NCI-H69 (cell line): ENCODE measurements around the gene PLXNA4.

Experiments used
- DNase-seq: peaks from one replicate; lab custom pipeline; 2025; lab: John Stamatoyannopoulos, UW

The PLXNA4 gene

GRCh38 chr7:132386201-132386681 is 190.0 kb downstream of the PLXNA4 start:
- DNase-seq = peak; percentile 91

GRCh38 chr7:132383962-132384361 is 192.3 kb downstream of the PLXNA4 start:
- no peak for DNase-seq

DNA sequence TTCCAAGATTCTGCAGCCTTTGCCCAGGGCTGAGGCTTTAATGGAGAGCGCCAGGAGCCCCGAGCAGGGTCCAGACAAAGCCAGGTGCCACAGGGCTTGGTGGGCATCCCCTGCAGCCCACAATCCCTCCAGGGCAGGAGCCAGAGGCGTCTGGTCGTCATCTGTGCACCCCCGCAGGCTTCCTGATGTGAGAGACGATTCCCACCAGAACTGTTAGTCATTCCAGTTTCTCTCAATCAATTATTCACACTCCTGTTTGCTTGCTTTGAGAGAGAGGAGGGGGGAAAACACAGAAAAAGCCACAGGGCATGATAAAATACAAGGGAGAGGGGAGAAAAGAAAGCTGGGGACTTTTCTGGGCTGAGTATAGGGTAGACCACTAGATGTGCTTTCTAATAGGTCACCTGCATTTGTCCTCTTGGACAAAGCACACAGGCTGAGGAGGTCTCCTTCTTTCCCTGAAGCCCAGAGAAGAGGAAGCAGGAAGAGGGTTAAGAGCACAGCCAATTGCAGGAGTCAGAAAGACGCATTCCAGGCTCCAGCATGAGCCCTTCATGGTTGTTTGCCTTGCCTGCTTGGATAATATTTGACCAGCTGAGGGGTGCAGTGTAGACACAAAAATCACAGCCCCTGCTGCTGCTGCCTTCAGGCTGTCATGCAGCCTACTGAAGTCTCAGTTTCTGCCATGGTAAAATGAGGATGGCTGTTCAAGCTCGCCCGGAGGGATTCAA is 194.4 kb downstream of the PLXNA4 start:
- DNase-seq = peak; percentile 88

- DNase-seq = peak; percentile 60
These were observed 196.2 kb downstream of the PLXNA4 start for GRCh38 chr7:132380059-132380458.

- DNase-seq = no peak
These were observed 197.0 kb downstream of the PLXNA4 start for GRCh38 chr7:132379292-132379691.

DNA sequence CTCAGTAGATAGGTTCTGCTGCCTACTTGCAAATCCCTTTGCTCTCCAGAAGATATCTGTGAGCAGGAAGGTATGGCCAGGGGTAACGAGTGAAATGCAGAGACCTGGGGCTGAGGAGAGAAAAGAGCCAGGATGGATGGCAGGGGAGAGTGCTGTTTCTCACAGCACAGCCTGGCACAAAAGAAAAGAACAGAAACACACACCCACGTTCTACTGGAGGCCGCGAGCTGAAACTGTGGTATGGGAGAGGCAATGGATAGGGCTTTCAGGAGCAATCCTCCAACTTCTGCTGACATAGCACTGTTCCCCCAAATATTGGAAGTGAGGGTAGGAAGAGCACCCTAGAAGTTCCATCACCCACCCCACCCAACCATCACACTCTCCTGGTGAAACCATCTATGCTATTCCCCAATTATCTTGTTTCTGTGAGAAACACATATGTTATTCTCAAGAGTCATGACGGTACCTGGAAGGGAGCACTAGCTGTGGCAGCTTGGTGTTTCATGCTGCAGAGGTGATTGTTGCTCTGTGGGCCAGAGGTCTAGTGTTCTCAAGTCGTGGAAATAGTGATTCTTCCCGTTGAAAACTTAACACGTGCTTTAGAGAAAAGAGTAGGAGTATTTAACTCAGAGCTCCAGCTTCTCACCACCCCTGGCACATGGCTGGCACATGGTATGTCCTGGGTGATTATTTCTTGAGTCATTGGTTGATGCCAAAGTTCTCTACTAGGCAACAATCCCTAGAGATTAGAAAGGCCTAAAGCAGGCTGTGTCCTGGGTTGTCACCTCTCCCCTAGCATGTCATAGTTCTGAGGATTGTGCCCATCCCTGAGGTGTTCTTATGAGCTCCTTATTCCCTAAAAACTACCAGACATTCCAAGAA is 198.3 kb downstream of the PLXNA4 start:
- DNase-seq = no peak

DNA sequence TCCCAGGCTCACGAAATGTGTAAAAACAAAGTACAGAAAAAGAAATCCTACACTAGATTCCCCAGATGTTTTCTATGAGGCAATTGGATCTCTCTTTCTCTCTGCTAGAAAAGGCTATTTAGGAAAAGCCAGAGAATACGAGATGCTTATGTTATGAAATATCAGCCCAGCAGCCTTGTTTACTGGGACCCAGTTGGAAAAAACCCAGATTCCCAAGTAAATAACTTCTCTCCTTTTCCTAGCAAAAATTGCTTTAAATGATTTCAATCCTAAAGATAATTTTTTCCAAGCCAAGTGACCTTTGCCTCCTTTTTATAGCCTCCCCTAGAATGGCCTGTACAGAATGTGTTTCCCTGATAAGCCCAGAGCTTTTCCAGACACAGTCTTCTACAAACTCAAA is 199.3 kb downstream of the PLXNA4 start:
- DNase-seq = no peak

GRCh38 chr7:132376361-132377013 is 199.8 kb downstream of the PLXNA4 start:
- DNase-seq = no peak

DNA sequence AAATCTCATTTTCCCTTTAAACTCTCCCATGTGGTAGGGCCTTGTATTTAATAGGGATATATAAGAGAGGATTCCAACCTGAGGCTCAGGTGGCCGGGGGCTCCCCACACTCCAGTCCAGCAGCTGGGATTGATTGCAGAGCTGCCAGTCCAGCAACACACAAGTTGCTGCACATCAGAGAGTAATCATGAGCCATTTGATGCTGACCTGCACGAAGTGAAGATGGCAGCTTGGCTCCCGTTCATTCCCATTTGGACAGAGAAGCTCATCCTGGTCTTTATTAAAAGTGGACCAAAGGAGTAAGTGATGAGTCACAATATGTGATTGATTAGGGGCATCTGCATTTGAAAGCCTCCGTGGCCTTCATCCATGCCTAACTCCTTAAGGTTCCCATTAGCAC is 202.4 kb downstream of the PLXNA4 start:
- no peak for DNase-seq

DNA sequence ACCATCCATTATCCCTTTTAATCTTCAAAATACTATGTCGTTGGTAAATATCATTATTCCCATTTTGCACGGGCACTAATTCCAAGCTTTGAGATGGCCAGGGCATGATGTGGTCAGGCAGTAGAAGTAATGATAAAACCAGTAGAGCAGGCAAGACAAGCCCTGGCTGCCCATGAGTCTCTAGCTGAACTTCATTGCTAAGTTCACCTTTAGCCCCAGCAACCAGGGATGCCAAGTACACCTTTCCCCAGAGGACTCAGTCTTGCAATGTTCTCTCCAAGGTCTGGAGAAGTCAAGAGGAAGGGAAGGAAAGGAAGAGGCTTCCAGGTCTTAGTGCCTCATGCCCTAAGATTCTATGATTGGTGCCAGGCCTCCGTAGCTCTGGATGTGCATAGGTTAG is 203.2 kb downstream of the PLXNA4 start:
- DNase-seq = no peak

GRCh38 chr7:132371948-132372347 is 204.3 kb downstream of the PLXNA4 start:
- no peak for DNase-seq

DNA sequence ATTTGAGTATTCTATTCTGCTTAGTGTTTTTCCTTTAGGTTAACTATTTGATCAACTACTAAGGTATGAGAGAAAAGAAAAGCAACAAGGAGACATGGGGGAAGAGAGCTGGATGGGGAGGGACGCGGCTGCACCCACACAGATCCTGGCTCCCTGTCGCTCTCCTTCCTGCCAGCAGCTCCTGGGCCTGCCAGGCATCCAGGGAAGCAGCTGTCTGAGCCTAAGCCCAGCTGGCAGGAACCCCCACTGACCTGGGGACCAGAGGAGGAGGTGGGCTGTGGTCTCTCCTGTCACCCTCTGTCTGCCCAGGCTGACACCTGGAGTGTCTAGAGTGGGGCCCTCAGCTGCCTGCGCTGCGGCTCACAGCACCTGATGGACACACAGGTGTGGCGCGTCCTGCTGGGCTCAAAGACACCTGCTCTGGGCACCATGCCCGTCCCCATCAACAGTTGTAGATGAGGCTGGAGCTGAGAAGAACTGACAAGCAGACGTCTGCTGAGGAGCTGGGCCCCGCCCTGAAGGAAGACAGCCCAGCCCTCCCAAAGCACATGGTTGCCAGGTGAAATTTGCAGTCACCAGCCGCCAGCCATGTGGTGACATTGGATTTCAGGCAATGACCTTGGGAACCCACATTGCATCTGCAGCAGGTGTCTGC is 207.9 kb downstream of the PLXNA4 start:
- DNase-seq = peak; percentile 89

GRCh38 chr7:132367795-132368194 is 208.5 kb downstream of the PLXNA4 start:
- no peak for DNase-seq

DNA sequence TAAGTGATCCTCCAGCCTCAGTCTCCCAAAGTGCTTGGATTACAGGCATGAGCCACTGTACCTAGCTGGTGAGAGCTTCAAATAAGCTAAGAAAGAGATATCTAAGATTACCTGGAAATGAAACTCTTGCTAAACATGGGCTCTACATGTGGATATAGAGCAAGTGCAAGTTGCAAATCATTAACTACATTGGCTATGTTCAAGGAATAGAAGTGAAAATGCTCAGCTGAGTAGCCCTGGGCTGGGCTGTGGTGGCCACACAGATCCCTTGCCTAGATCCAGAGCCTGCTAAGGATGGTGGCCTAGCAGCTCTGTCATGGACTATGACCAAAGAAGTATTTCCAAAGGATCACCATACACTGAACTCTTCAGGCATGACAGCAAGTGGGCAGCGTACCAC is 209.3 kb downstream of the PLXNA4 start:
- DNase-seq = no peak

GRCh38 chr7:132364226-132364625 is 212.0 kb downstream of the PLXNA4 start:
- no peak for DNase-seq

GRCh38 chr7:132362059-132362458 is 214.2 kb downstream of the PLXNA4 start:
- peak; percentile 16 for DNase-seq

DNA sequence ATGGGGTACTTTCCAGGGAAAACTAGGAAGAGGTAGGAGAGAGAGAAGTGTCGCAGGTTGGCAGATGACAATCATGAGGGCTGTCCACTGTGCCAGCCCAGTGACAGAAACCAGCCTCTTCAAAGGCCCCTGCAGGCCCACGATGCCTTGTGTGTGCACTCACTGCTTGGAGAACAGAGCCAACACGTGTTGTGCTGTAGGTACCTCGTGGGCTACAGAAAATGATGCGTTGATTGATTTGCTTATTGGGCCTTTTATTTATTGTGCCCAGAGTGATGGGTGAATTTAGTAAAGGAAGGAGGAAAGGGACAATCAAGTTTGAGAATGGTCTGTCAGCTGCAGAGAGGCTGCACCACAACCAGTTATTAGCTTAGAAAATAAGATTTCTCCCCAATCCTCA is 215.1 kb downstream of the PLXNA4 start:
- no peak for DNase-seq

- peak; percentile 52 for DNase-seq
These were observed 216.5 kb downstream of the PLXNA4 start for GRCh38 chr7:132359743-132360142.

DNA sequence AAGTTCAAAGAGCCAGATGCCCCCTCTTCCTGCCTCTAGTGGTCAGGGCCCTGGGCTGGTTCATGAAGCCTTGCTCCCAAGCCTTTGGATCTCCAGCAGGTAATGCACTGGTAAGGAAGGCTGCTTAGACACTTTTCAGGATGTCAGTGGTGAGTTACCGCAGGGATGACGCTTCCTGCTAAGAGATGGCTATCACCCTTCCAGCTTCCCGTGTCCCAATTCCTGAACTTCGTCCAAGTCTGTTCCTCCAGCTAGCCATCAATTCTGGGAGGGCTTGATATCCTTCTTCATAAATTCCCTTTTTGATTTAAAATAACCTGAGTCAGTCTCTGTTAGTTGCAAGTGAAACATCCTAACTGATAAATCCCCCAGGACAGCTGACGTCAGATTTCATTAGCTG is 221.2 kb downstream of the PLXNA4 start:
- no peak for DNase-seq

DNA sequence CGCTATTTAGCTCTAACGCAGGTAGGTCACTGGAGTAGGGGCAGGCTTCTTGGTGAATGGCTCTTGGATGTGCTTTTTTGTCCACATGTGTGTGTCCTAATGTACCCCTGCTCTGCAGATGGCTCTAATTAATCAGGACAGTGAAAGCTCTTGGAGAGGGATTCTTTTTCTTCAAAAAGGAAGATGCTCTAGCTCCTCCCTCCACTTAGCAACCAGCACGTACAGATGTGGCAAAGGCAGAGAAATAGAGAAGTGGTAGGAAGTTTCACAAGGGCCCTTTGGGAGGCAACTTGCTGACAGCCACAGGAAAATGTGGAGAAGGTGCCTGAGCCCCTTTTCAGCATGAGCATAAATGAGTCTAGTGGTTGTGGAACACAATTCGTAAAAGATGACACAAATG is 221.7 kb downstream of the PLXNA4 start:
- DNase-seq = no peak

DNA sequence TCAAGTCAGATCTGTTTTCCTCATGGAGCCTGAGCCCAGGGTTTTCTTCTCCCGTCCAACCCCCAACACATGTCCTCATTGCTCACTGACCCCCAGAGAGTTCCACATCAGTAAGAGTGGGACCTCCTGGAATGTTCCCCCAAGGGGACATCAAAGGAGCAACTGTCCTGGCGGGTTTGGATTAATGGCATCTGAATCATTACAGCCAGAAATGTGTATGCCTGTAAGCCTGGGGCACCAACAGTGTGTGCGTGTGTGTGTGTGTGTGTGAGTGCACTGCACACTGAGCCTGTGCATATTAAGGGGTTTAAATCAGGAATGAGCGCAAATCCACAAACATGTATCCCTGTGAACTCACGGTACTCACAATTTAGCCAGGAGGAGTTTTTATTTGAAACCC is 222.3 kb downstream of the PLXNA4 start:
- DNase-seq = no peak

DNA sequence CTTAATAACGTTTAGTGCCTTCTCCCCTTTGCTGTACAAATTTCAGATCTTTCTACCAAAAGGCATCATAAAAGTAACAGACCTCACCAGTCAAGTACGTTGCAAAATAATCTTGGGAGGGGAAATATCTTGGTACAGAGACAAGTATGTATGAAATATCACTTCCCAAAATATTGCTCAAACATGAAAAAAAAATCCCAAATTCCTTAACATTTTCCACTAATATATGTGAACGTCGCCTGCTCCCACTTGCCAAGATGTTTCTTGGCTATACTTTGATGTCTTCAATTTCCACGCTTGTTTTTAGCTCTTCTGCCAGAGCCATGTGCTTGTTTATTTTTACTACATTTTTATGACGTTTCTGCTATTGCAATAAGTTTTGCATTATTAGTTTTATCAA is 223.5 kb downstream of the PLXNA4 start:
- no peak for DNase-seq
